Measurements from ENCODE around the gene FBXW12.

The FBXW12 gene

DNA sequence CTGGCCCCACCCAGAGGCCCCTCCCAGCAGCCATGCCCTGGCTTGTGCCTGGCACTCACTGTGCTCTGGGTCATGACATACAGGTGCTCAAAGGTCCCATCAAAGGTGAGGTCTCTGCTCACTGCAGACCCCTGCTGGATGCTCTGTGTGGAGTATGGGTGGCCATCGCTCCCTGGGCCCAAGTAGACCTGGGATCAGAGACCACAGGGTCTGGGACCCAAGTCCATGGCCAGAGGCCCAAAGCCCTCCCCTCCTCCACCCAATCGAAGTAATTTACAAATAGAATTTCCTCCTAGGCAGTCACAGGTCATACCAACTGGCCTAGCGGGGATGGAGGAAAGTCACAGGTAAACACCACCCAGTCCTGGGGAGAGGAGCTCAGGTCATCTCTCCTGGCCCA lies 50.3 kb downstream of the FBXW12 start:
- H3K4me3 ChIP-seq (ENCODE audit: insufficient read depth, low read depth, low read length, poor library complexity, severe bottlenecking): no peak overlapping the region
- DNase-seq: no peak
- no peaks in the 10 kb centered on the region for H3K36me3 ChIP-seq (ENCODE audit: control insufficient read depth, insufficient read depth, low read length)
- H3K27ac ChIP-seq (ENCODE audit: insufficient read depth, low read length, poor library complexity, severe bottlenecking): no peak overlapping the region
- H3K4me1 ChIP-seq (ENCODE audit: control insufficient read depth, insufficient read depth, low read length, poor library complexity, severe bottlenecking): no peaks in the 10 kb centered on the region
- no peaks in the 10 kb centered on the region for H3K9me3 ChIP-seq (ENCODE audit: control insufficient read depth, low read length)
- no peaks in the 10 kb centered on the region for H3K27me3 ChIP-seq (replicated peaks; ENCODE audit: control insufficient read depth, insufficient read depth, low read length, poor library complexity, severe bottlenecking)

DNA sequence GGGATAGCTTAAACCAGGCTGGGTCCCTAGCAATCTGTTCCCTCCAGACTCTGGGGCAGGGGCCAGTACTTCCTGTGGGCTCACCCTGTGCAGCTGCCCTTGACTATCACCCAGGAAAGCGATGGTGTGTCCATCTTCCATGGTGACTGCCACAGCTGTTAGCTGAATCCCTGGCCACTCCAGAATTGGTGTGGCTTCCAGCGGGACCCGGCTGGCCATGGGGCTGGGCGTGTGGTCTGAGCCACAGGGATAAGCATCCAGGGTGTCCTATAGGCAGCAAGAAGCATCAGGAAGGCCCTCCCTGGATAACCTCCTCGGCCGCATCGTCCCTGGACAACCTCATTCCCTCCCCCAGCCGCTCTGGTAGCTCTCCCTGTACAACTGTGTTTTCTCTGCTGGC lies 50.7 kb downstream of the FBXW12 start:
- DNase-seq: no peak

DNA sequence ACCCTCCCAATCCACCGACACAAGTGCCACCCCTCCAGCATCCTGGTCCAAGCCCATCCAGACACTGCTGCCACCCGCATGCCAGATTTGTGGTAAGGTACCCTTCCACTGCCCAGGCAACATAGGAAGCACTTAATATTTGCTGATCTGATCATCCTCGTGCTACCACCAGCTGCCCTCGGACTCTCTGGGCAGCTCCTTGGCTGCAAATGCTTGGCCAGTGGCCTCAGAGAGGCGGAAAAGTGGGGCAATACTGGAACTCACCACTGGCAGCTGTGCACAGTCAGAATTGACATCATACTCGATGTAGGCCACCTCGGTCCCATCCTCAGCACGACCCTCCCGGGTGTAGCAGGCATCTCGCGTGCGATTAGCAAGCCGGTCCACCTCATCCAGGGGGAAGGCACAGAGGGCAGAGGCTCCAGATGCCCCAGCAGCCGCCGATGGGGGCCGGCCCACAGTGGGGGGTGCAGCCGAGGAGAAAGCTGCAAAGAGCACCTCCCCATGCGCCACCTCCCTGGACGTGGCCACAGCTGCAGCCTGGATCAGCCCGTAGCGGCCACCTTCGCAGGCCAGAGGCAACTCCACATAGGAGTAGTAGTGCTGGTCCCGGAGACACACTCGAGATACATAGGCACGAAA lies 51.3 kb downstream of the FBXW12 start:
- Histone ChIP-seq H3K4me1 (ENCODE audit: control insufficient read depth, insufficient read depth, low read length, poor library complexity, severe bottlenecking) (peaks cover 2% of the 10 kb centered on the region), H3K4me3 (ENCODE audit: insufficient read depth, low read depth, low read length, poor library complexity, severe bottlenecking) (no peak overlapping the region), H3K36me3 (ENCODE audit: control insufficient read depth, insufficient read depth, low read length) (no peaks in the 10 kb centered on the region), H3K27me3 (replicated peaks; ENCODE audit: control insufficient read depth, insufficient read depth, low read length, poor library complexity, severe bottlenecking) (no peaks in the 10 kb centered on the region), H3K9me3 (ENCODE audit: control insufficient read depth, low read length) (no peaks in the 10 kb centered on the region), H3K27ac (ENCODE audit: insufficient read depth, low read length, poor library complexity, severe bottlenecking) (no peak overlapping the region)
- DNase-seq: no peak

More for the DNA sequence above, 50.7 kb downstream of the FBXW12 start:
- no peak overlapping the region for H3K4me3 ChIP-seq (ENCODE audit: insufficient read depth, low read depth, low read length, poor library complexity, severe bottlenecking)
- H3K27me3 ChIP-seq (replicated peaks; ENCODE audit: control insufficient read depth, insufficient read depth, low read length, poor library complexity, severe bottlenecking): no peaks in the 10 kb centered on the region
- no peaks in the 10 kb centered on the region for H3K9me3 ChIP-seq (ENCODE audit: control insufficient read depth, low read length)
- H3K27ac ChIP-seq (ENCODE audit: insufficient read depth, low read length, poor library complexity, severe bottlenecking): no peak overlapping the region
- H3K36me3 ChIP-seq (ENCODE audit: control insufficient read depth, insufficient read depth, low read length): no peaks in the 10 kb centered on the region
- no peaks in the 10 kb centered on the region for H3K4me1 ChIP-seq (ENCODE audit: control insufficient read depth, insufficient read depth, low read length, poor library complexity, severe bottlenecking)

DNA sequence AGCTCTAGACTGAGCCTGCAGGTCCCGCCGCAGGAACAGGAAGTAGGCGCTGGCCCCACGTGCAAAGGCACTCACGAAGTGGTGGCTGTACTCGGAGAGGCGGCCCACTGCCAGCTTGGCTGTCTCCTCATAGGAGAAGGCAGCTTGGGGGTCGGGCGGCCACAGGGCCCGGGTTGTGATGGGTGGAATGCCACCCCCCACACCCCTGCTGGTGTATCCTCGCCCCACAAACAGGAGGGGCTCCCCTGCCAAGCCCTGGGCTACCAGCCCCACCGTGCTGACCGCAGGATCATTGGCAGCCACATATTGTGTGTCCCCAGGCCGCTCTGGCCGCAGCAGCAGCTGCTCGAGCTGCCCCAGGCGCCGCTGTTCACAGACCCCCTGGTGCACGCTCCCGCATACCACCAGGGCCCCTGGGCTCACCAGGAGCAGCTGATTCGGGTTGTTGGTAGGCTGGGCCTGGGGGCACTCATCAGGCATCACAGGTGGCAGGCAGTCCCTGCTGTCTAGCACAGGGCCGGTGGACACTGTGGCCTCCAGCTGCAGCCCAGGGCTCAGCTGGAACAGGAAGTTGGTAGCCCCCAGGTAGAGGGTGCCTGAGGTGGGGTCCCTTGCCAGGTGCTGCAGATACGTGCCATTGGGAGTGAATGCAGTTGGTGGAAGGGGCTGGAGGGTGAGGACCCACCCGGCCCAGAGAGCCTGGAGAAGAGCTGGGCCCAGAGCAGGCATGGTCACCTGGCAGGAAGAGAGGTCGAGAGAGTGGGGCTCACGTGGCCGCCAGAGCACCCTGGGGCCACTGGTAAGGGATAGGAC lies 52.1 kb downstream of the FBXW12 start:
- Histone ChIP-seq H3K36me3 (ENCODE audit: control insufficient read depth, insufficient read depth, low read length) (no peaks in the 10 kb centered on the region), H3K27me3 (replicated peaks; ENCODE audit: control insufficient read depth, insufficient read depth, low read length, poor library complexity, severe bottlenecking) (no peaks in the 10 kb centered on the region), H3K27ac (ENCODE audit: insufficient read depth, low read length, poor library complexity, severe bottlenecking) (no peak overlapping the region), H3K9me3 (ENCODE audit: control insufficient read depth, low read length) (no peaks in the 10 kb centered on the region), H3K4me1 (ENCODE audit: control insufficient read depth, insufficient read depth, low read length, poor library complexity, severe bottlenecking) (peaks cover 4% of the 10 kb centered on the region), H3K4me3 (ENCODE audit: insufficient read depth, low read depth, low read length, poor library complexity, severe bottlenecking) (no peak overlapping the region)
- DNase-seq: no peak

DNA sequence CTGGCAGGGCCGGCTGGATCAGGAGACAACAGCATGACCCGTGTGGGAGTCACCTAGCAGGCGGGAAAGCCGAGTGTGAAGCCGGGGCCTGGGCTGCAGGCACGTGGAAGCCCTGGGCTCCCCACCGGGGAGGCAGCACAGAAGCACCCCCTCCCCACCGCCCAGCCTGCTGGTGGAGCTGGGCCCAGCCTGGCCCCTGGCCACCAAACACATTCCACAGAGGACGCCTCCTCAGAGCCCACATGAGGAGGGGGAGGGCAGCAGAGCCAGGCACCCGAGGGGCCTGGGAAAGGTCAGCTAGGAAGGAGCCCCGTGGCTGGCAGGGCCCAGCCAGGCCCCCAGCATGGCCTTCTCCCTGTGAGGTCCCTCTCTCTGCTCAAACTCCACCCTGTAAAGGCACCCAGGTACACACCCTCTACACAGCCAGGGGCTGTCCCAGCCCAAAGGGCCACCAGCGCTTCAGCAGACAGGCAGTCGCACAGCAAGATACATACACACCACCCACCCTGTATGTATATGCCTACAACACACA lies 53.3 kb downstream of the FBXW12 start:
- no peak overlapping the region for H3K27ac ChIP-seq (ENCODE audit: insufficient read depth, low read length, poor library complexity, severe bottlenecking)
- H3K27me3 ChIP-seq (replicated peaks; ENCODE audit: control insufficient read depth, insufficient read depth, low read length, poor library complexity, severe bottlenecking): no peaks in the 10 kb centered on the region
- H3K4me3 ChIP-seq (ENCODE audit: insufficient read depth, low read depth, low read length, poor library complexity, severe bottlenecking): no peak overlapping the region
- peaks cover 9% of the 10 kb centered on the region for H3K4me1 ChIP-seq (ENCODE audit: control insufficient read depth, insufficient read depth, low read length, poor library complexity, severe bottlenecking)
- H3K36me3 ChIP-seq (ENCODE audit: control insufficient read depth, insufficient read depth, low read length): no peaks in the 10 kb centered on the region
- no peak for DNase-seq
- H3K9me3 ChIP-seq (ENCODE audit: control insufficient read depth, low read length): no peaks in the 10 kb centered on the region

DNA sequence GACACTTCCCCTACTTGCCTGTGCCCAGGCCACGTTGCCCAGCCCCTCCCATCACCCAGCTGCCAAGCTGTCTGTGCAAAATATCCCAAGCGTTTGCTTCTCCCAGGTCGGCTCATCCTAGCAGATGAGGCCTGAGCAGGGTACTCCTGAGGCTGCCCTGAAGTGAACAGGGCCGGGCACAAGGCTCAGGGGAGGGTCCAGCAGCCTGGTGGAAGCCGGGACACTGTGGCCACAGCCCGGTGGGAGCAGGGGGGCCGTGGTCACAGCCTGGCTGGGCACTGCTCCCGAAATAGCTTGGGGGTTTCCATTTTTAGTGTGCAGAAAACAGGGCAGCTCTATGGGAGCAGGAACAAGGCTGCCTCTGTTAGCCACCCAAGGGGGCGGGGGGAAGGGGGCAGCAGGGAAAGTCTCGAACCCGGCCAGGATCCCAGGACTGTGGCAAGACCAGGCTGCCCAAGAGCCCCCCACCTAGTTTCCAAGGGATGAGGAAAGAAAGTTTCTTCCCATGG lies 54.4 kb downstream of the FBXW12 start:
- Histone ChIP-seq H3K4me3 (ENCODE audit: insufficient read depth, low read depth, low read length, poor library complexity, severe bottlenecking) (no peak overlapping the region), H3K9me3 (ENCODE audit: control insufficient read depth, low read length) (no peaks in the 10 kb centered on the region), H3K36me3 (ENCODE audit: control insufficient read depth, insufficient read depth, low read length) (no peaks in the 10 kb centered on the region), H3K27me3 (replicated peaks; ENCODE audit: control insufficient read depth, insufficient read depth, low read length, poor library complexity, severe bottlenecking) (no peaks in the 10 kb centered on the region), H3K4me1 (ENCODE audit: control insufficient read depth, insufficient read depth, low read length, poor library complexity, severe bottlenecking) (peaks cover 9% of the 10 kb centered on the region), H3K27ac (ENCODE audit: insufficient read depth, low read length, poor library complexity, severe bottlenecking) (no peak overlapping the region)
- no peak for DNase-seq

DNA sequence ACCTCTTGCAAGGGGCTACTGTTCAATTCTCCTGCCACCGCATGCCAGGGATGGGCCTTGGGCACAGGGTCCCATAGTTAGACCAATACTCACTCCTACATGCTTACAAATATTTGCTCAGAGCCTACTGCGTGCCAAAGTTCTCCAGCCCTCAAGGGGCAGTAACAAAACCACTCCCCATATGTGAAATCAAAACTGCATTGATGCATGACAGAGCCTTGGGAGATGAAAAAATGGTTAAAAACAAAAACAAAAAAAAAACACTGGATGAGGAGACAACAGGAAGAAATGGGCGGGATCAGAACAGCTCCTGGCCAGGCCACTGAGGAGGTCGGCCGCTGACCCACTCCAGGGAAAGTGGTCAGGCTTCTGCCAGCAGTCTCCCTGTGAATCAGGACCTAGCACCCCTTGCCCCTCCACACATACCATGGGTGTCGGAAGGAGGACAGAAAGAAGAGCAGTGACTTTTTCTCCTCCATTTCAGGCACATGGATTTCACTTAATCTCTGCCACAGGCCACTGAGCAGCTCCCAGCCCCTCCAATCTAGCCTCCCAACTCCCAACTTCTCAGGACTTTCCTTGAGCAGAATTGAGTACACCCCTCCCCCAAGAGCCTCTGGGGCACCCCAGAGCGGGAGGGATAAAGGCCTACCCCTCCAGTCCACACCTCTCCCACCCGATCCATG lies 55.1 kb downstream of the FBXW12 start:
- Histone ChIP-seq H3K27me3 (replicated peaks; ENCODE audit: control insufficient read depth, insufficient read depth, low read length, poor library complexity, severe bottlenecking) (no peaks in the 10 kb centered on the region), H3K36me3 (ENCODE audit: control insufficient read depth, insufficient read depth, low read length) (no peaks in the 10 kb centered on the region), H3K27ac (ENCODE audit: insufficient read depth, low read length, poor library complexity, severe bottlenecking) (no peak overlapping the region), H3K4me3 (ENCODE audit: insufficient read depth, low read depth, low read length, poor library complexity, severe bottlenecking) (no peak overlapping the region), H3K4me1 (ENCODE audit: control insufficient read depth, insufficient read depth, low read length, poor library complexity, severe bottlenecking) (peaks cover 9% of the 10 kb centered on the region), H3K9me3 (ENCODE audit: control insufficient read depth, low read length) (no peaks in the 10 kb centered on the region)
- no peak for DNase-seq

DNA sequence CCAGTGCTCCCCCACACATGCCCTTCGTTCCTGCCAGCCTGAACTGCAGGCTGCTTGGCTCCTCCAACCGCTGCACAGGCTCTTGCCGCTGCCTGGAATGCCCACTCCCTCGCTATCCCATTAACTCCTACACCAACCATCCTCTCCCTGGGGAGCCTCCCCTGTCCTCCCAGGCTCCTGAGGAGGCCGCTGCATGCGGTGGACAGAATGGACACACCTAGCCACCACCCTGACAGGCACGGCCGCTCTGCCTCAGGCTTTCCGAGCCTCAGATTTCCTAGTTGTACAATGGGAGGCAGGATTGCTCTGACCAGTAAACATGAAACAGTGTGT lies 55.6 kb downstream of the FBXW12 start:
- H3K27ac ChIP-seq (ENCODE audit: insufficient read depth, low read length, poor library complexity, severe bottlenecking): no peak overlapping the region
- H3K4me3 ChIP-seq (ENCODE audit: insufficient read depth, low read depth, low read length, poor library complexity, severe bottlenecking): no peak overlapping the region
- H3K36me3 ChIP-seq (ENCODE audit: control insufficient read depth, insufficient read depth, low read length): no peaks in the 10 kb centered on the region
- H3K9me3 ChIP-seq (ENCODE audit: control insufficient read depth, low read length): no peaks in the 10 kb centered on the region
- no peak for DNase-seq
- H3K4me1 ChIP-seq (ENCODE audit: control insufficient read depth, insufficient read depth, low read length, poor library complexity, severe bottlenecking): peaks cover 9% of the 10 kb centered on the region
- H3K27me3 ChIP-seq (replicated peaks; ENCODE audit: control insufficient read depth, insufficient read depth, low read length, poor library complexity, severe bottlenecking): no peaks in the 10 kb centered on the region

DNA sequence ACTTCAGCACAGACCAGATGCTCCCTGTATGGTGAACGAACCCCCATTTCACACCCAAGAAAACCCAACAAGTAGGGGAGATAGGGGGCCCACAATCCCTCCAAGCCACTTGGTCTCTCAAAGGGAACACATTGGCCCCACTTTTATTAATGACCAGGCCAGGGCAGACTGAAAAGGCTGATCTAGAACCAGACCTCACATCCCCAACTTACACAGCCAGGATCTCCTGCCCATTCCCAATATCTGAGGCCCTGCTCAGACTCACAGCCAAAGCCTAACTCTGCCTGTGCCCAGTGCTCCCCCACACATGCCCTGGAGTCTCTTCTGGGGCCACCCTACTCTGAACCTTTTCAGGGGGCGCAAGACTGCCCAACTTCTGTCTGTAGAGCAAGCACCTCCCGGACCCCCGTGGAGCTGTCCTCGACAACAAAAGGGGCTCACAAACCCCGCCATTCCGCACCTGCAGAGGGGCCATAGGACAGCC lies 56.1 kb downstream of the FBXW12 start:
- Histone ChIP-seq H3K27me3 (replicated peaks; ENCODE audit: control insufficient read depth, insufficient read depth, low read length, poor library complexity, severe bottlenecking) (no peaks in the 10 kb centered on the region), H3K36me3 (ENCODE audit: control insufficient read depth, insufficient read depth, low read length) (no peaks in the 10 kb centered on the region), H3K27ac (ENCODE audit: insufficient read depth, low read length, poor library complexity, severe bottlenecking) (no peak overlapping the region), H3K4me1 (ENCODE audit: control insufficient read depth, insufficient read depth, low read length, poor library complexity, severe bottlenecking) (peaks cover 9% of the 10 kb centered on the region), H3K4me3 (ENCODE audit: insufficient read depth, low read depth, low read length, poor library complexity, severe bottlenecking) (no peak overlapping the region), H3K9me3 (ENCODE audit: control insufficient read depth, low read length) (no peaks in the 10 kb centered on the region)
- DNase-seq: no peak
